Activated CD4-positive, alpha-beta T cell treated with anti-CD3 and anti-CD28 coated beads for 4 hours (primary cell): Measurements from ENCODE around the gene TERB1.

ENCODE experiments used
- DNase-seq, 2 donors: peaks; one replicate each; pipeline ENCODE4 v3.0.0-alpha.2; 2020

TERB1 gene

GRCh38 chr16:66741169-66741900 lies 60.0 kb downstream of the TERB1 start:
- DNase-seq: no peak

GRCh38 chr16:66740533-66740932 lies 60.9 kb downstream of the TERB1 start:
- no peak for DNase-seq

- DNase-seq: peak; percentile 12 to 28
Measured at GRCh38 chr16:66740010-66740409, 61.4 kb downstream of the TERB1 start.

- no peak for DNase-seq
Measured at GRCh38 chr16:66735891-66736290, 65.5 kb downstream of the TERB1 start.

GRCh38 chr16:66731101-66731500 lies 70.3 kb downstream of the TERB1 start:
- DNase-seq: no peak

- DNase-seq: no peak
Measured at GRCh38 chr16:66728804-66729203, 72.6 kb downstream of the TERB1 start.

- DNase-seq: no peak
Measured at GRCh38 chr16:66728117-66728787, 73.1 kb downstream of the TERB1 start.

GRCh38 chr16:66720766-66721165 lies 80.6 kb downstream of the TERB1 start:
- DNase-seq: no peak

- DNase-seq: no peak
Measured at GRCh38 chr16:66719246-66719645, 82.1 kb downstream of the TERB1 start.

GRCh38 chr16:66717776-66718175 lies 83.6 kb downstream of the TERB1 start:
- no peak for DNase-seq

GRCh38 chr16:66717112-66717675 lies 84.2 kb downstream of the TERB1 start:
- DNase-seq: no peak

GRCh38 chr16:66714654-66715307 lies 86.6 kb downstream of the TERB1 start:
- DNase-seq: no peak

GRCh38 chr16:66714062-66714461 lies 87.3 kb downstream of the TERB1 start:
- DNase-seq: no peak

- no peak for DNase-seq
Measured at GRCh38 chr16:66713076-66713475, 88.3 kb downstream of the TERB1 start.

- no peak for DNase-seq
Measured at GRCh38 chr16:66712512-66712911, 88.9 kb downstream of the TERB1 start.

GRCh38 chr16:66711581-66711980 lies 89.8 kb downstream of the TERB1 start:
- DNase-seq: no peak

GRCh38 chr16:66706506-66706880 lies 94.9 kb downstream of the TERB1 start:
- no peak for DNase-seq

- DNase-seq: no peak
Measured at GRCh38 chr16:66705790-66706505, 95.4 kb downstream of the TERB1 start.
